ENCODE measurements around the gene ASCC3. TPM values are rescaled to one million over a fixed set of nuclear protein-coding genes. Genes with fewer than 3 reads are reported as not detected.

ASCC3 gene
- total and polyA plus RNA-seq, 7 donors = 6.0 to 27.1 (median 22.4) TPM

DNA sequence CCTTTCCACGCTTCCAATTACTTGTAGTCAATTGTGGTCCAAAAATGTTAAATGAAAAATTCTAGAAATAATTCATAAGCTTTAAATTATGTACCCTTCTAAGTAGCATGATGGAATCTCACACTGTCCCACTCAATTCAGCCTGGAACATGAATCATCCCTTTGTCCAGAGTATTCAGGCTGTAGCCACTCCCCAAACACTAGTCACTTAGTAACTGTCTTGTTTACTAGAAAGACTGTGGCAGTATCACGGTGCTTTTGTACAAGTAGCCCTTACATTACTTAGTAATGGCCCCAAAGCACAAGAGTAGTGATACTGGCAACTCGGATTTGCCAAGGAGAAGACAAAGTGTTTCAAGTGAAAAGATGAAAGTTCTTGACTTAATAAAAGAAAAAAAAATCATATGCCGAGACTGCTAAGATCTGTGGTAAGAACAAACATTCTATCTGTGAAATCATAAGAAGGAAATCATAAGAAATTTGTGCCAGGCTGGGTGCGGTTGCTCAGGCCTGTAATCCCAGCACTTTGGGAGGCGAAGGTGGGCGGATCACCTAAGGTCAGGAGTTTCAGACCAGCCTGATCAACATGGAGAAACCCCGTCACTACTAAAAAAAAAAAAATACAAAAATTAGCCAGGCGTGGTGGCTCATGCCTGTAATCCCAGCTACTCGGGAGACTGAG lies 247.9 kb downstream of the ASCC3 start:
- no peak overlapping the region for H3K4me3 ChIP-seq
- DNase-seq = no peak
- H3K36me3 ChIP-seq = peaks cover 0 to 26% (median 9%) of the 10 kb centered on the region in 4 donors
- no peaks in the 10 kb centered on the region for H3K4me1 ChIP-seq
- no peaks in the 10 kb centered on the region for H3K27me3 ChIP-seq
- TF ChIP-seq POLR2AphosphoS5 (IDR thresholded peaks at IDR 0.05) (no peak), POLR2A (IDR thresholded peaks at IDR 0.05) (no peak)
- TF ChIP-seq, protein P1, sequence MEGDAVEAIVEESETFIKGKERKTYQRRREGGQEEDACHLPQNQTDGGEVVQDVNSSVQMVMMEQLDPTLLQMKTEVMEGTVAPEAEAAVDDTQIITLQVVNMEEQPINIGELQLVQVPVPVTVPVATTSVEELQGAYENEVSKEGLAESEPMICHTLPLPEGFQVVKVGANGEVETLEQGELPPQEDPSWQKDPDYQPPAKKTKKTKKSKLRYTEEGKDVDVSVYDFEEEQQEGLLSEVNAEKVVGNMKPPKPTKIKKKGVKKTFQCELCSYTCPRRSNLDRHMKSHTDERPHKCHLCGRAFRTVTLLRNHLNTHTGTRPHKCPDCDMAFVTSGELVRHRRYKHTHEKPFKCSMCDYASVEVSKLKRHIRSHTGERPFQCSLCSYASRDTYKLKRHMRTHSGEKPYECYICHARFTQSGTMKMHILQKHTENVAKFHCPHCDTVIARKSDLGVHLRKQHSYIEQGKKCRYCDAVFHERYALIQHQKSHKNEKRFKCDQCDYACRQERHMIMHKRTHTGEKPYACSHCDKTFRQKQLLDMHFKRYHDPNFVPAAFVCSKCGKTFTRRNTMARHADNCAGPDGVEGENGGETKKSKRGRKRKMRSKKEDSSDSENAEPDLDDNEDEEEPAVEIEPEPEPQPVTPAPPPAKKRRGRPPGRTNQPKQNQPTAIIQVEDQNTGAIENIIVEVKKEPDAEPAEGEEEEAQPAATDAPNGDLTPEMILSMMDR (IDR thresholded peaks at IDR 0.05) = no peak
- WGBS, 2 donors = 60 to 77% methylated on average over 10 of the region's 10 CpGs
- no peak overlapping the region for H3K27ac ChIP-seq
- no peaks in the 10 kb centered on the region for H3K9me3 ChIP-seq
- intact Hi-C loops (cut with DNase I) = no loop called here

DNA sequence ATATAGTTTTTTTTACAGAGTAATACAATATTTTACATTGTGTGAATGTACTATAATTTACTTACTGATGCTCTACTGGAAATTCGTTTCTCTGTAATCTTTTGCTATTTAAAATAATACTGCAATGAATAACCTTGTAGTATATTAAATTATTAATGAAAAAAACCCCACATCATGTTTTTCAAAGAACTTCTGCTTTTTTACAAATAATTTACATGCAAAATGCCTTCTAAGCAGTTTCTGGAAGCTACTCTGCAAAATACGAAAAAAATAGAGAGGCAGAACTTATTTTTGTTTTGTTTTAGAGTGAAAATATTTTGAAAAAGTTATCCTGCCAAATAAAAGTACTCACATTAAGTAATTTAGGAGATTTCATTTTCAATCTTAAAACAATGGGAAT lies 250.6 kb downstream of the ASCC3 start:
- H3K9me3 ChIP-seq = no peaks in the 10 kb centered on the region
- no peaks in the 10 kb centered on the region for H3K4me1 ChIP-seq
- WGBS, 2 donors = 78 to 83% methylated on average over 2 of the region's 2 CpGs
- H3K27ac ChIP-seq = no peak overlapping the region
- TF ChIP-seq EP300 (IDR thresholded peaks at IDR 0.05) = no peak
- TF ChIP-seq POLR2A (IDR thresholded peaks at IDR 0.05) = no peak
- TF ChIP-seq POLR2AphosphoS5 (IDR thresholded peaks at IDR 0.05) = no peak
- TF ChIP-seq, protein P1 (IDR thresholded peaks at IDR 0.05) = no peak
- intact Hi-C loops (cut with DNase I) = no loop called here
- DNase-seq = no peak
- no peaks in the 10 kb centered on the region for H3K27me3 ChIP-seq
- no peak overlapping the region for H3K4me3 ChIP-seq
- peaks cover 0 to 26% (median 4%) of the 10 kb centered on the region in 4 donors for H3K36me3 ChIP-seq

DNA sequence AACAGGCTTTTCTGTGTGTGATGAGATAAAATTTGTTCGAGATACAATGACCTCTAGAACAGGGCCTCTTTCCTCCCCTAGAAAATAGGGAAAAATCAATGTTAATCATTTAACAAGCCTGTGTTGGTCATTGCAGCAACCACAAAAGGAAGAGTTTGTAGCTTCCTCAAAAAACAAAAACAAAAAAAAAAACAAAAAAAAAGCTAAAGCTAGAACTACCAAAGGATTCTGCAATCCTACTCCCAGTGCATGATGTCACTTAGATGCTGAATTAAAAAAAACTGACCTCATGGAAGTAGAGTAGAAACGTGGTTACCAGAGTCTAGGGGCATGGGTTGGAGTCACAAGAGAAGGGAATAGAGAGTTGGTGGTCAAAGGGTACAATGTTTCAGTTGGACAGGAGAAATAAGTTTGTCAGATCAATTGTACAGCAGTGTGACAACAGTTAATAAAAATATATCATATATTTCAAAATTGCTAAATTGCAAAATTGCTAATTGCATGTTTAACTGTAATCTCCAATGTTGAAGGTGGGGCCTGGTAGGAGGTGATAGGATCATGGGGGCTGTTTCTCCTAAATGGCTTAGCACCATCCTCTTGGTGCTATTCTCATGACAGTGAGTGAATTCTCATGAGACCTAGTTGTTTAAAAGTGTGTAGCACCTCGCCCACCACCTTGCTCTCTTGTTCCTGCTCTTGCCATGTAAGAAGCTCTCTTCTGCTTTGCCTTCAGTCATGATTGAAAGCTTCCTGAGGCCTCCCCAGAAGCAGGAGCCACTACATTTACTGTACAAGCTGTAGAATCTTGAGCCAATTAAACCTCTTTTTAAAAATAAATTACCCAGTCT lies 253.0 kb downstream of the ASCC3 start:
- Histone ChIP-seq H3K36me3 (peaks cover 0 to 38% (median 4%) of the 10 kb centered on the region in 4 donors), H3K27me3 (no peaks in the 10 kb centered on the region), H3K27ac (no peak overlapping the region), H3K4me3 (no peak overlapping the region), H3K4me1 (no peaks in the 10 kb centered on the region), H3K9me3 (no peaks in the 10 kb centered on the region)
- intact Hi-C loops (cut with DNase I) = no loop called here
- TF ChIP-seq POLR2AphosphoS5 (IDR thresholded peaks at IDR 0.05) (no peak), EP300 (IDR thresholded peaks at IDR 0.05) (no peak), POLR2A (IDR thresholded peaks at IDR 0.05) (no peak)
- TF ChIP-seq, protein P1 (IDR thresholded peaks at IDR 0.05) = no peak
- no peak for DNase-seq
- 93 to 95% methylated on average over 3 of the region's 3 CpGs for WGBS, 2 donors

DNA sequence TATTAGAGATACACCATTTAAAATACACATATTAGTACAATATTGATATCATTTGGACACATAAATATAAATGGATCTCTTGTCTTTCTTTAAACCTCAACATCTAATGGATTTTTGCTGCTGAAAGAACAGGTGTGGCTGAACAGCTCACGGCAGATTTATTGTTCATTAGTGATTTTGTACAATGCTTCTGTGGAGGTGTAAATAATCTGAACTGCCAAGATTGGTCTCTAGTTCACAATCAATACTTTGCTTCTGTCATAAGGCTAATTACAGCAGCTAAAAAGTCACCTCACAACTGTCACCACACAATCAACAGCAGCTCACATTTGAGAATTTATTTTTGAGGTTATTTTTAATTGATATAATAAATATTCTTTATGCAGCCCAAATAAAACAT lies 254.4 kb downstream of the ASCC3 start:
- TF ChIP-seq EP300 (IDR thresholded peaks at IDR 0.05) = no peak
- TF ChIP-seq, protein P1 (IDR thresholded peaks at IDR 0.05) = no peak
- TF ChIP-seq POLR2AphosphoS5 (IDR thresholded peaks at IDR 0.05) = no peak
- no peak for TF ChIP-seq POLR2A (IDR thresholded peaks at IDR 0.05)
- Histone ChIP-seq H3K27me3 (no peaks in the 10 kb centered on the region), H3K4me3 (no peak overlapping the region), H3K9me3 (no peaks in the 10 kb centered on the region), H3K4me1 (no peaks in the 10 kb centered on the region), H3K36me3 (peaks cover 0 to 38% (median 4%) of the 10 kb centered on the region in 4 donors), H3K27ac (no peak overlapping the region)
- no peak for DNase-seq
- intact Hi-C loops (cut with DNase I) = no loop called here
- WGBS, 2 donors = 88 to 92% methylated on average over 1 of the region's 1 CpG
